HG03159 (cell line): ENCODE measurements around the gene HDAC11.
A peak's percentile ranks its signal among the peaks of the same experiment; 100 is the strongest.
"Not testable (repeated sequence)": the region's sequence is repeated elsewhere in the genome, so short reads cannot be mapped to it uniquely, and the experiment has no call there.

ENCODE experiments used
- ATAC-seq: cut with Tn5 transposase; IDR thresholded peaks from one replicate; pipeline ENCODE4 v1.9.1; 2021; ENCODE audit warnings: mild to moderate bottlenecking, moderate library complexity; ENCODE audit not compliant: unreplicated experiment

HDAC11 gene

GRCh38 chr3:13479582-13480339 is at the start of gene HDAC11:
Gene HDAC11, plus strand, starts transcription at chr3:13480306. Its CDS starts 42 bp downstream, at chr3:13480348.
- ATAC-seq: peak; percentile 97

- ATAC-seq: not testable (repeated sequence)
Observed at GRCh38 chr3:13430411-13430875, 49.7 kb upstream of the HDAC11 start.

- no peak for ATAC-seq
Observed at GRCh38 chr3:13432093-13432492, 48.0 kb upstream of the HDAC11 start.

- ATAC-seq: no peak
Observed at GRCh38 chr3:13433912-13434311, 46.2 kb upstream of the HDAC11 start.

- not testable (repeated sequence) for ATAC-seq
Observed at GRCh38 chr3:13436213-13436612, 43.9 kb upstream of the HDAC11 start.

GRCh38 chr3:13440204-13440817 is 39.8 kb upstream of the HDAC11 start:
- no peak for ATAC-seq

GRCh38 chr3:13442882-13443281 is 37.2 kb upstream of the HDAC11 start:
- ATAC-seq: not testable (repeated sequence)

GRCh38 chr3:13451301-13451673 is 28.8 kb upstream of the HDAC11 start:
- peak; percentile 17 for ATAC-seq

GRCh38 chr3:13452490-13453335 is 27.4 kb upstream of the HDAC11 start:
- ATAC-seq: no peak

- ATAC-seq: no peak
Observed at GRCh38 chr3:13455644-13456043, 24.5 kb upstream of the HDAC11 start.

GRCh38 chr3:13457593-13457992 is 22.5 kb upstream of the HDAC11 start:
- no peak for ATAC-seq

- no peak for ATAC-seq
Observed at GRCh38 chr3:13459605-13460340, 20.3 kb upstream of the HDAC11 start.

- ATAC-seq: no peak
Observed at GRCh38 chr3:13460341-13460736, 19.8 kb upstream of the HDAC11 start.

GRCh38 chr3:13461169-13462124 is 18.7 kb upstream of the HDAC11 start:
- no peak for ATAC-seq

GRCh38 chr3:13462125-13462629 is 17.9 kb upstream of the HDAC11 start:
- no peak for ATAC-seq

GRCh38 chr3:13462822-13463221 is 17.3 kb upstream of the HDAC11 start:
- ATAC-seq: no peak

GRCh38 chr3:13463618-13464400 is 16.3 kb upstream of the HDAC11 start:
- no peak for ATAC-seq

GRCh38 chr3:13465236-13465873 is 14.8 kb upstream of the HDAC11 start:
- no peak for ATAC-seq
